GM12801 (cell line): ENCODE measurements around the gene TENT5C.

Experiments used
- TF ChIP-seq, protein P1 (sequence below): IDR thresholded peaks from one replicate; pipeline ENCODE4 v1.5.1; 2011; ENCODE audit warnings: control low read depth; ENCODE audit not compliant: insufficient read length; ENCODE audit errors: extremely low read depth

TENT5C gene

GRCh38 chr1:117655220-117655577, 49.4 kb downstream of the TENT5C start:
- TF ChIP-seq, protein P1, sequence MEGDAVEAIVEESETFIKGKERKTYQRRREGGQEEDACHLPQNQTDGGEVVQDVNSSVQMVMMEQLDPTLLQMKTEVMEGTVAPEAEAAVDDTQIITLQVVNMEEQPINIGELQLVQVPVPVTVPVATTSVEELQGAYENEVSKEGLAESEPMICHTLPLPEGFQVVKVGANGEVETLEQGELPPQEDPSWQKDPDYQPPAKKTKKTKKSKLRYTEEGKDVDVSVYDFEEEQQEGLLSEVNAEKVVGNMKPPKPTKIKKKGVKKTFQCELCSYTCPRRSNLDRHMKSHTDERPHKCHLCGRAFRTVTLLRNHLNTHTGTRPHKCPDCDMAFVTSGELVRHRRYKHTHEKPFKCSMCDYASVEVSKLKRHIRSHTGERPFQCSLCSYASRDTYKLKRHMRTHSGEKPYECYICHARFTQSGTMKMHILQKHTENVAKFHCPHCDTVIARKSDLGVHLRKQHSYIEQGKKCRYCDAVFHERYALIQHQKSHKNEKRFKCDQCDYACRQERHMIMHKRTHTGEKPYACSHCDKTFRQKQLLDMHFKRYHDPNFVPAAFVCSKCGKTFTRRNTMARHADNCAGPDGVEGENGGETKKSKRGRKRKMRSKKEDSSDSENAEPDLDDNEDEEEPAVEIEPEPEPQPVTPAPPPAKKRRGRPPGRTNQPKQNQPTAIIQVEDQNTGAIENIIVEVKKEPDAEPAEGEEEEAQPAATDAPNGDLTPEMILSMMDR = no peak

GRCh38 chr1:117656202-117656641, 50.4 kb downstream of the TENT5C start:
- TF ChIP-seq, protein P1 = no peak

- TF ChIP-seq, protein P1 = no peak
Measured at GRCh38 chr1:117657031-117657430, 51.2 kb downstream of the TENT5C start.

DNA sequence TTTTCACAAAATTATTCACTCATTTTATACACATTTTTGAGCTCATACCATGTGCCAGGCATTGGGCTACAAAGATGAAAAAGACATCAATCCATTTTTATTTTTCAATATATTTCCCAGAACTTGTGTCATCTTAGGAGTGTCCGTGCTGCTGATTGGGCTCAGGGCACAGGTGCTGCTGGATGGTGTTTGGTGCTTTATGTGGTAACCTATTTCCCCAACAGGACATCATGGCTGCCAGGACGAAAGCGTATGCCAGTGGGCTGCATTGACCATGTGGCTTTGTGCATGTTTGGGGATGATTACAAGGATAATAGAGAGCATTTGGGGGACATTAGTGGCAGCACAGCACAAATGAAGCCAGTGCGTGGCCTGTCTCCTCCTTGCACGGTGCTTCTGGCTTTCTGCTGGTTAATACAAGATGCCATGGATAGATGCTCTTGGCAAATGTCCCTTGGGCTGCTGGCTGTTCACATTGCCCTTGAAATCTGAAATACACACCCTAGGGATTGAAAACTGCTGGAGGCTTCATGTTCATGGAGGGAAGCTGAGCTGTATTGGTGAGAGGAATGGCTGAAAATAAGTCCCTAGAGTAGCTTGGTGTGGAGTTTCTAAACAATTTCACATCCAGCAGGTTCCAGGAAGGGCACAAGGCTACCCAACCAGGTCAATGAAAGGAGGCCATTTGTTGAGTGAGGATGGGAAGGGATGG, 52.3 kb downstream of the TENT5C start:
- TF ChIP-seq, protein P1 = no peak

DNA sequence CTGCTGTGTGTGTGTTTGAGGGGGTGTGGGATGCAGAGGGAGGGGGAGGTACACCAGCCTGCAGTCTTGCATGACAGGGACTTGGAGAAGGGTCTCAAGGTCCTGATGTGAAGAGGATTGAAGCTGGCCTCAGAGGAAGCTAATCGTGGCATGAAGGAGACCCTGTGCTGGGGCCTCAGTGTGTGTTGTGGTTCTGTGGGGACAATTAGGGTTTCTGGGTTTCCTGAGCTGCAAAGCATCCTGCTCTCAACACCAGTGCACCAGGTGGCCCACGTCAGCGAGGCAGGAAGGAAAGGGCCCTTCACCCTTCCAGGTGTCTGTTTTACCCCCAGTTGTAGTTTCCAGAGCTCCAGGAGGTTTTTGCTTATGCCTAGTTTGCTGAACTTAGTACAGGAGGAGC, 52.8 kb downstream of the TENT5C start:
- TF ChIP-seq, protein P1 = no peak

- TF ChIP-seq, protein P1 = no peak
Measured at GRCh38 chr1:117659550-117660270, 53.9 kb downstream of the TENT5C start.

GRCh38 chr1:117660271-117660965, 54.6 kb downstream of the TENT5C start:
- TF ChIP-seq, protein P1 = no peak
